Cardiac muscle cell (in vitro differentiated cells and primary cell): Measurements from ENCODE around the gene RAPGEF3. TPM values are rescaled to one million over a fixed set of nuclear protein-coding genes. Genes with fewer than 3 reads are reported as not detected.

Experiments
- DNase-seq, 2 donors: peaks; one replicate each; pipeline versions ENCODE4 v3.0.0 to v3.0.0-alpha.2; 2010 to 2017; ENCODE audit warnings: low read depth in 1 of 2, low spot score in 1 of 2
- H3K27ac ChIP-seq: fragments of 200-600 bp; sonication (generic); 2 replicates; pipeline ENCODE4 v1.5.1; 2016
- H3K27me3 ChIP-seq: fragments of 200-600 bp; sonication (generic); 2 replicates; pipeline ENCODE4 v1.6.0; 2016; ENCODE audit warnings: control low read depth
- H3K36me3 ChIP-seq: fragments of 200-600 bp; sonication (generic); 2 replicates; pipeline ENCODE4 v1.5.1; 2016; ENCODE audit warnings: control low read depth
- H3K4me1 ChIP-seq: fragments of 200-600 bp; sonication (generic); 2 replicates; pipeline ENCODE4 v1.8.1; 2017; ENCODE audit warnings: low read depth, mild to moderate bottlenecking, mixed run types
- H3K4me3 ChIP-seq: fragments of 200-600 bp; sonication (generic); 2 replicates; pipeline ENCODE4 v1.5.1; 2016; ENCODE audit warnings: mild to moderate bottlenecking
- H3K9me3 ChIP-seq: fragments of 200-600 bp; sonication (generic); 2 replicates; pipeline ENCODE4 v1.5.1; 2017; ENCODE audit warnings: low read depth, mild to moderate bottlenecking, control low read depth
- polyA plus RNA-seq: library from polyadenylated mRNA; unstranded; fragments of >200 nt; fragmentation: Nextera tagmentation; extraction: Ambion mirVana; gene quantifications from 2 replicates; pipeline ENCODE4 v1.2.1, GENCODE V29; 2016
- total RNA-seq: library from RNA; depleted of rRNA; stranded (reverse); fragments of >200 nt; gene quantifications from 2 replicates; pipeline ENCODE4 v1.2.3, GENCODE V29; 2016
- TF ChIP-seq, protein P1 (sequence below): IDR thresholded peaks from 2 replicates; pipeline ENCODE4 v1.5.1; 2012; ENCODE audit warnings: low read depth, mild to moderate bottlenecking, low read length

The RAPGEF3 gene
- total and polyA plus RNA-seq, 2 experiments from 2014 or later = 3.3 to 8.8 TPM

GRCh38 chr12:47698631-47699030 lies 60.0 kb downstream of the RAPGEF3 start:
- no peak for DNase-seq
- peaks cover 29% of the 10 kb centered on the region for H3K36me3 ChIP-seq
- H3K27me3 ChIP-seq = no peaks in the 10 kb centered on the region
- TF ChIP-seq, protein P1, sequence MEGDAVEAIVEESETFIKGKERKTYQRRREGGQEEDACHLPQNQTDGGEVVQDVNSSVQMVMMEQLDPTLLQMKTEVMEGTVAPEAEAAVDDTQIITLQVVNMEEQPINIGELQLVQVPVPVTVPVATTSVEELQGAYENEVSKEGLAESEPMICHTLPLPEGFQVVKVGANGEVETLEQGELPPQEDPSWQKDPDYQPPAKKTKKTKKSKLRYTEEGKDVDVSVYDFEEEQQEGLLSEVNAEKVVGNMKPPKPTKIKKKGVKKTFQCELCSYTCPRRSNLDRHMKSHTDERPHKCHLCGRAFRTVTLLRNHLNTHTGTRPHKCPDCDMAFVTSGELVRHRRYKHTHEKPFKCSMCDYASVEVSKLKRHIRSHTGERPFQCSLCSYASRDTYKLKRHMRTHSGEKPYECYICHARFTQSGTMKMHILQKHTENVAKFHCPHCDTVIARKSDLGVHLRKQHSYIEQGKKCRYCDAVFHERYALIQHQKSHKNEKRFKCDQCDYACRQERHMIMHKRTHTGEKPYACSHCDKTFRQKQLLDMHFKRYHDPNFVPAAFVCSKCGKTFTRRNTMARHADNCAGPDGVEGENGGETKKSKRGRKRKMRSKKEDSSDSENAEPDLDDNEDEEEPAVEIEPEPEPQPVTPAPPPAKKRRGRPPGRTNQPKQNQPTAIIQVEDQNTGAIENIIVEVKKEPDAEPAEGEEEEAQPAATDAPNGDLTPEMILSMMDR = no peak
- H3K4me1 ChIP-seq = no peaks in the 10 kb centered on the region
- no peaks in the 10 kb centered on the region for H3K9me3 ChIP-seq
- H3K4me3 ChIP-seq = no peak overlapping the region
- no peak overlapping the region for H3K27ac ChIP-seq

DNA sequence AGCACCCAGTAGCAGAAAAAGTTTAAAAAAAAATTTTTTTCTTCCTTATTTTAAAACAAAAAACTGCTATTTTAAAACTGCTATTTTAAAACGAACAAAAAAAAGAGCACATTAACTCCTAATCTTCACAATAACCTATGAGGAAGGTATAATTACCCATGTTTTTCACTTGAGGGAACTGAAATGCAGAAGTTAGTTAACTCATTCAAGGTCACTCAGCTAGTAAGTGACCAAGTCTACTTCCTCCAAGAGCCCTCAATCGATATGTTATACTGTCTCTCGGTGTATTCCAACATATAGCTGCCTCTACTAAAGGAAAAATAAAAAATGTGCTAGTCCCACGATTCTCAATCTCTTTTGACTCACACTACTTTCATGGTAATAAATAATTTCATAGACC lies 60.6 kb downstream of the RAPGEF3 start:
- H3K4me1 ChIP-seq = no peaks in the 10 kb centered on the region
- DNase-seq = no peak
- no peak overlapping the region for H3K4me3 ChIP-seq
- no peaks in the 10 kb centered on the region for H3K9me3 ChIP-seq
- no peaks in the 10 kb centered on the region for H3K27me3 ChIP-seq
- H3K27ac ChIP-seq = no peak overlapping the region
- TF ChIP-seq, protein P1 = no peak
- peaks cover 30% of the 10 kb centered on the region for H3K36me3 ChIP-seq

DNA sequence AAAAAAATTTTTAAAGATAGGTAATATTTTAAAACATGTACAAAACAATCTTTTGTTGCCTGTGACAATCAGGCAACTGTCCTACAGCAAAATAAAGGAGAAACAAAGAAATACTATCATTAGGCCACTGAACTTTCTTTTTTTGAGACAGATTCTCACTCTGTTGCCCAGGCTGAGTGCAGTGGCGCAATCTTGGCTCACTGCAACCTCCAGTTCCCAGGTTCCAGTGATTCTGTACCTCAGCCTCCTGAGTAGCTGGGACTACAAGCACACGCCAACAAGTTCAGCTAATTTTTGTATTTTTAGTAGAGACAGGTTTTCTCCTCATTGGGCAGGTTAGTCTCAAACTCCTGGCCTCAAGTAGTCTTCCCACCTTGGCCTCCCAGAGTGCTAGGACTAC lies 69.5 kb downstream of the RAPGEF3 start:
- H3K4me3 ChIP-seq = no peak overlapping the region
- no peak for DNase-seq
- H3K27ac ChIP-seq = no peak overlapping the region
- peaks cover 19% of the 10 kb centered on the region for H3K36me3 ChIP-seq
- H3K4me1 ChIP-seq = no peaks in the 10 kb centered on the region
- TF ChIP-seq, protein P1 = no peak
- H3K27me3 ChIP-seq = no peaks in the 10 kb centered on the region
- H3K9me3 ChIP-seq = no peaks in the 10 kb centered on the region

DNA sequence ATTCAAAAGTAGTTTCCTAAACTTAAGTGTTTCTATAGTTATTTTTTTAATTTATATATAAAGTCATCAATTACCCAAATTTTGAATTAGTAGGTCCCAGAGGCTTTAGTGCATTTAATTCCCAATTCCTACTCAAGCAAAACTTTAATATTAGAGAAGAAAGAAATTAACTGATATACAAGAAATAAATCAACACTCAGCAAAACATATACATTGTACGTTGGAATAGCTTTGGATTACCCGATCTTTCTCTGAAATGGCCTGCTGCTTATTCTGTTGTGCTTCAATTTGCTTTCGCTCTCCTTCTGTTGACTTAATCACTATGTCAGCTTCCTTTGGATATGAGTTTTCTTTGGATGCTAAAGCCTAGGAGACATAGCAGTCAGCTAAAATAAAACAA lies 71.0 kb downstream of the RAPGEF3 start:
- no peak for DNase-seq
- Histone ChIP-seq H3K4me1 (no peaks in the 10 kb centered on the region), H3K27ac (no peak overlapping the region), H3K27me3 (no peaks in the 10 kb centered on the region), H3K36me3 (peaks cover 16% of the 10 kb centered on the region), H3K4me3 (no peak overlapping the region), H3K9me3 (no peaks in the 10 kb centered on the region)
- TF ChIP-seq, protein P1 = no peak

DNA sequence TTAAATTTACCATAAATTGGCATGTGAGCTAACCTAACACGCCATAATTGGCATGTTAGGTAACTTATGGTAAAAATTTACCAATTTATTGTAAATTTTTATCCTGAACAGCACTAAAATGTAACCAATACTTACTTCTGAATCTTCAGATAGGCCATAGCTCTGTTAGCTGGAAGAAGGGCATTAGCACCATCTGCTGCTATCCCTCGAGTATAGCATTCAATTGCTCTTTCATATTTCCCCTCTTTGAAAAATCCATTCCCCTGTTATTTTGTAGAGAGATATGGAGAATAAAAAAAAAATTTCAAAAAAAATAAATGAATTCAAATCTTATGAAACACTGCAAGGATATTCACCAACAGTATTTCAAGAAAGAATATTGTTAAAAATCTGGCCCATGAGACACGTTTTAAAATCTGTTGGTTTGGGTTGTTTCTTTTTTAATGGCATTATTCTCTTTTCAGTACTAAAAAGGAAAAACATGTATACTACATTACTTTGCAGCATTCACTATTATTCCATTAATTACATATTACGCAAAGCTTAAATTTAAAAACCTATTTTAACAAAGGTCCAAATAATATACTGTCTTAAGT lies 71.9 kb downstream of the RAPGEF3 start:
- DNase-seq = peak; percentile 57 to 68
- Histone ChIP-seq H3K27ac (no peak overlapping the region), H3K4me3 (no peak overlapping the region), H3K27me3 (no peaks in the 10 kb centered on the region), H3K9me3 (no peaks in the 10 kb centered on the region), H3K36me3 (peaks cover 13% of the 10 kb centered on the region), H3K4me1 (no peaks in the 10 kb centered on the region)
- TF ChIP-seq, protein P1 = peak; percentile 81

Other genes with a start within 250 kb of the RAPGEF3 start
- 13.9 and 24.9 TPM in 2 replicates for gene RPAP3, start 52.9 kb downstream of the RAPGEF3 start, total RNA-seq
- 44.3 and 60.8 TPM in 2 replicates for gene RPAP3, start 52.9 kb downstream of the RAPGEF3 start, polyA plus RNA-seq
- gene ENDOU, start 33.4 kb downstream of the RAPGEF3 start, total RNA-seq = 0.24 and 0.53 TPM in 2 replicates
- gene ENDOU, start 33.4 kb downstream of the RAPGEF3 start, polyA plus RNA-seq = 0.95 and 1.3 TPM in 2 replicates
- gene SLC48A1, start 14.4 kb upstream of the RAPGEF3 start, total RNA-seq = 23.3 and 26.2 TPM in 2 replicates
- 28.9 and 29.2 TPM in 2 replicates for gene SLC48A1, start 14.4 kb upstream of the RAPGEF3 start, polyA plus RNA-seq
- gene HDAC7, start 61.0 kb upstream of the RAPGEF3 start, total RNA-seq = 43.3 and 93.0 TPM in 2 replicates
- 43.7 and 55.9 TPM in 2 replicates for gene HDAC7, start 61.0 kb upstream of the RAPGEF3 start, polyA plus RNA-seq
- gene VDR, start 146.1 kb upstream of the RAPGEF3 start, total RNA-seq = not detected in 2 replicates
- not detected in 2 replicates for gene VDR, start 146.1 kb upstream of the RAPGEF3 start, polyA plus RNA-seq
- 100 and 102 TPM in 2 replicates for gene TMEM106C, start 204.7 kb upstream of the RAPGEF3 start, total RNA-seq
- 108 and 176 TPM in 2 replicates for gene TMEM106C, start 204.7 kb upstream of the RAPGEF3 start, polyA plus RNA-seq
- 469 and 596 TPM in 2 replicates for gene COL2A1, start 245.6 kb upstream of the RAPGEF3 start, total RNA-seq
- 261 and 278 TPM in 2 replicates for gene COL2A1, start 245.6 kb upstream of the RAPGEF3 start, polyA plus RNA-seq